T47D (cell line): ENCODE measurements around the gene NSD1.

Source experiments
- DNase-seq, 2 experiments: peaks; one replicate each; pipeline versions ENCODE4 v3.0.0 to v3.0.0-alpha.2; 2011 to 2012; ENCODE audit warnings: low read depth in 1 of 2, low spot score in 1 of 2
- JUND ChIP-seq: IDR thresholded peaks from 2 replicates; pipeline ENCODE4 v1.6.1; 2012; ENCODE audit warnings: low read depth
- in situ Hi-C: cut with HindIII; loops from 2 replicates; pipeline ENCODE4 v1.10.0; 2016; ENCODE audit warnings: low sequenced_read_pairs, low pct_unique_long_range_greater_than_20kb

NSD1 gene

DNA sequence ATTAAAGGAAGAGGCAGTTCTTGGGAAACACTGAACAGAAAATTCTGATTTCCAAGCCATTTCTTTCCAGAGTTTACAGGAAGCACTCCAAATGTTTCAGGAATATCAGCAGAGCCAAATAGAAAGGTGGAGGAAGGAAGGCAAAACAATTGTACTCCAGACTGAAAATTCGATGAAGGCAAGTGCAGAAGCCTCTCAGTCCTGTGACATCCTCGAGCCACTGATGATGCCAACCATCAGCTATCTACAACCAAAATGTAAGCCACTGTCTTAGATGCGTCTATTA is 215.7 kb downstream of the NSD1 start:
- no peak for TF ChIP-seq JUND
- no peak for DNase-seq
- in situ Hi-C loops: no loop called here

DNA sequence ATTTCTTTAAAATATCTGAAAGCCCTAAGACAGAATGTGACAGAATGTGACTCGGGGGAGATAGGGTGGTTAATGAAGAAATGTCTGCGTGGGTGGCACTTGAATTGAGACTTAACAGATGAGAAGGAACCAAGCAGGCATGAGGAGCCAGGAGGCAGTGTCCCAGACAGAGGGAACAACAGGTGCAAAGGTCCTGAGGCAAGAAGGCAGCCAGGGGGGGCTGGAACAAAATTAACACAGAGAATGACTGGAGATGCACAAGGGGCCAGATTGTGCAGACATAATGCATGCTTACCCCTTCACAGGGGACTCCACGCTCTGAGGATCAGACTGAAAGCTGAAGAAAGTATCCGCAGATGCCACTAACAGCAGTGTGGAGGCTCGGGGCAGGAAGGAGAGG is 216.2 kb downstream of the NSD1 start:
- TF ChIP-seq JUND: no peak
- DNase-seq: no peak
- in situ Hi-C loops: no loop called here
